Measurements from ENCODE around the gene F3.
"Not testable (repeated sequence)": the region's sequence is repeated elsewhere in the genome, so short reads cannot be mapped to it uniquely, and the experiment has no call there.

F3 gene

GRCh38 chr1:94578856-94579255 is 37.3 kb upstream of the F3 start:
- no peak for DNase-seq (ENCODE audit: low spot score)
- TF ChIP-seq, protein P1, sequence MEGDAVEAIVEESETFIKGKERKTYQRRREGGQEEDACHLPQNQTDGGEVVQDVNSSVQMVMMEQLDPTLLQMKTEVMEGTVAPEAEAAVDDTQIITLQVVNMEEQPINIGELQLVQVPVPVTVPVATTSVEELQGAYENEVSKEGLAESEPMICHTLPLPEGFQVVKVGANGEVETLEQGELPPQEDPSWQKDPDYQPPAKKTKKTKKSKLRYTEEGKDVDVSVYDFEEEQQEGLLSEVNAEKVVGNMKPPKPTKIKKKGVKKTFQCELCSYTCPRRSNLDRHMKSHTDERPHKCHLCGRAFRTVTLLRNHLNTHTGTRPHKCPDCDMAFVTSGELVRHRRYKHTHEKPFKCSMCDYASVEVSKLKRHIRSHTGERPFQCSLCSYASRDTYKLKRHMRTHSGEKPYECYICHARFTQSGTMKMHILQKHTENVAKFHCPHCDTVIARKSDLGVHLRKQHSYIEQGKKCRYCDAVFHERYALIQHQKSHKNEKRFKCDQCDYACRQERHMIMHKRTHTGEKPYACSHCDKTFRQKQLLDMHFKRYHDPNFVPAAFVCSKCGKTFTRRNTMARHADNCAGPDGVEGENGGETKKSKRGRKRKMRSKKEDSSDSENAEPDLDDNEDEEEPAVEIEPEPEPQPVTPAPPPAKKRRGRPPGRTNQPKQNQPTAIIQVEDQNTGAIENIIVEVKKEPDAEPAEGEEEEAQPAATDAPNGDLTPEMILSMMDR (IDR thresholded peaks at IDR 0.05; ENCODE audit: extremely low read depth, missing control alignments): no peak

GRCh38 chr1:94573917-94574316 is 32.4 kb upstream of the F3 start:
- not testable (repeated sequence) for DNase-seq (ENCODE audit: low spot score)

GRCh38 chr1:94572780-94573179 is 31.2 kb upstream of the F3 start:
- TF ChIP-seq, protein P1 (IDR thresholded peaks at IDR 0.05; ENCODE audit: extremely low read depth, missing control alignments): no peak
- DNase-seq (ENCODE audit: low spot score): no peak

- not testable (repeated sequence) for DNase-seq (ENCODE audit: low spot score)
Observed at GRCh38 chr1:94570965-94571364, 29.4 kb upstream of the F3 start.

DNA sequence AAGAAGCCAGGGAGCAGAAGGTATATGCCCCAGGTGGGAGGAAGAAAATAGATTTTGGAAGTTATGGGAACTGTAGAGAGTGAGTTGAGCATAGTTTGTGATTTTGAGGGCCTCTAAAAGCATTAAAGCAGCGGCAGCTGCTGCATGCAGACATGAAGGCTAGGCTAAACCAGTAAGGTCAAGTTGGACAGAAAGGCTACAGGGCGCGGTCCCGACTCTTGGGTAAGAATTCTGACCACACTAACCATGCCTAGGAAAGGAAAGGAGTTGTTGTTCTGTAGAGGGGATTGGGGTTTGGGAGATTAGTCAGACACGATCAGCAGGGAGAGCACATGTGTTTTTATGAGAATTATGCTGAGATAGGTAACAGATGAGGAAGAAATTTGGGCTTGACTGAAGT is 27.2 kb upstream of the F3 start:
- DNase-seq (ENCODE audit: low spot score): not testable (repeated sequence)

GRCh38 chr1:94567975-94568607 is 26.5 kb upstream of the F3 start:
- not testable (repeated sequence) for DNase-seq (ENCODE audit: low spot score)

- DNase-seq (ENCODE audit: low spot score): not testable (repeated sequence)
Observed at GRCh38 chr1:94566436-94566835, 24.9 kb upstream of the F3 start.

- no peak for DNase-seq (ENCODE audit: low spot score)
- TF ChIP-seq, protein P1 (IDR thresholded peaks at IDR 0.05; ENCODE audit: extremely low read depth, missing control alignments): no peak
Observed at GRCh38 chr1:94565901-94566300, 24.3 kb upstream of the F3 start.

GRCh38 chr1:94562519-94563260 is 21.1 kb upstream of the F3 start:
- no peak for DNase-seq (ENCODE audit: low spot score)
- TF ChIP-seq, protein P1 (IDR thresholded peaks at IDR 0.05; ENCODE audit: extremely low read depth, missing control alignments): no peak

- TF ChIP-seq, protein P1 (IDR thresholded peaks at IDR 0.05; ENCODE audit: extremely low read depth, missing control alignments): no peak
Observed at GRCh38 chr1:94560333-94560732, 18.8 kb upstream of the F3 start.

More at GRCh38 chr1:94560333-94560732, 18.8 kb upstream of the F3 start:
- no peak for DNase-seq (ENCODE audit: low spot score)
